Measurements from ENCODE around the gene ATP12A.

ATP12A gene

DNA sequence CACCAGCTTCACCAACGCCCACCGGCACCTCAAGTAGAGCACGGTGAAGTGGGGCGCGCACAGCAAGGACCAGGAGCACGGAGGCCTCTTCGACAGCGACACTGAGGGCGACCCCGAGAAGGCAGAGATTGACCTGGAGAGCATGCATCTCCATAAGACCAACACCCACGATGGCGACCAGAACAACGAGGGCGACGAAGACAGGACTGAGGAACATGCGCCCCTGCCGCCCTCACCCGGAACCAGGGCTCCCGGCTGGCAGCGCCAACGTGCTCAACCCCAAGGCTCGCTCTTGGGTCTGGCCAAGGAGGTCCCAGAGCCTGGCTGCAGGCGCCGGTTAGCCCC lies 65.3 kb downstream of the ATP12A start:
- Mint-ChIP-seq H3K4me3 (no peak overlapping the region), H3K4me1 (ENCODE audit: low read depth) (peaks cover 8% of the 10 kb centered on the region), H3K27me3 (peaks cover 25% of the 10 kb centered on the region), H3K27ac (peak overlapping the region; percentile 28), H3K36me3 (no peaks in the 10 kb centered on the region), H3K9me3 (ENCODE audit: low read depth) (no peaks in the 10 kb centered on the region)

DNA sequence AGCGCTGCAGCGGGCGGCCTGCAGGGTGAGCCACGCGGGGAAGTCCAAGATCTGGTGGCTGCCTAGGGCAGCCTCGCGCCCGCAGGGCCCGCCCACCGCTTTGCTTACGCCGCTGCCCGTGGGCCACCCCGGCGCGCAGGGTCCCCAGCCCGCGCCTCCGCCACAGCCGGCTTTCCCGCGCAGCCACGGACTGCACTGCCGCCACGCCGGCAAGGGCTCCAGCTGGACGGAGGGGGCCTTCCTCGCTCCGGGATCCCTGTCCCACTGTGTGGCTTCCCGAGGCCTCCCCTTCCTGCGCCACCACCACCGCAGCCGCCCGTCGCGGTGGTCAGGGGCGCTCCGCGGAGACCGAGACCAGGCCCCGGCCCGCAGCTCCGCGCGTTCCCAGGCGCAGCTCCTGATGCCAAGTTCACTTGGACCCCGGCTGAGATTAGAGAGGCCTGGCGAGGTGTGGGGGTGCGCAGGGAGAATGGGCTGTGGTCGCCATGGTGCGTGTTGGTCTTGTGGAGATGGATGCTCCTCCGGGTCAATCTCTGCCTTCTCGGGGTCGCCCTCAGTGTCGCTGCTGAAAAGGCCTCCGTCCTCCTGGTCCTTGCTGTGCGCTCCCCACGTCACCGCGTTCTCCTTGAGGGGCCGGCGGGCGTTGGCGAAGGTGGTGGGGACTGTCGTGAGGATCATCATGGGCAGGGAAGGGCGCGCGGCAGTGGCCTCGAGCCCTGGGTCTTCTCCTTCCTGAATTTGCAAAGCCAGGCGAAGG lies 65.8 kb downstream of the ATP12A start:
- peaks cover 25% of the 10 kb centered on the region for H3K27me3 Mint-ChIP-seq
- H3K4me1 Mint-ChIP-seq (ENCODE audit: low read depth): peaks cover 8% of the 10 kb centered on the region

DNA sequence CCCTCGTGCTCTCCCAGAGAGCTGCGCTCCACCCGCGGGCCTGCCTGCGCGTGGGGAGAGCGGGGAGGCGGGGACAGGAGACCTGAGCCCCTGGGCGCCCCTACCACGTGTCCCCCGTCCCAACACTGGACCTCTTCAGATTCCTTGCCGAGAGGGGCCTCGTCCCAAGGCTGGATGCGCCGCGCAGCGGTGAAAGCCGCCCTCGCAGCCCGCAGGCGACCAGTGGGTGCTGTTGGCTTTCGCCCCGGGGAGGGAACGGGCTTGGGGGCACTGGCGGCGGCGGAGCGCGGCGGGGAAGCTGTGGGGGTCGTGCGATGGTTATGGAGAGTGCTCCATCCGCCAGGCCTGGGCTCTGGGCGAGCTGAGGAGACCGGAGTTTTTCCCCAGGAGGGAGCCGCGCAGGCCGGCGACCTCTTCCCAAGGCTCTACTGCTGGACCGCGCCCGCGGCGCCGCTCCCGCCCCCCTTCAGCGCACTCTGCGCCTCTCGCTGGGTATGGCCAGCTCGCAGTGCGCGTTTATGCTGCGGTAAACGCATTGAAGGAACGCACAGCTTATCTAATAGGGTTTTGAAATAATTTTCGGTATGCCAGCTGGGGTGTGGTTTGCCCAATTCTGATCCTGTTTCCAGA lies 66.5 kb downstream of the ATP12A start:
- Mint-ChIP-seq H3K9me3 (ENCODE audit: low read depth) (no peaks in the 10 kb centered on the region), H3K27me3 (peaks cover 27% of the 10 kb centered on the region), H3K4me1 (ENCODE audit: low read depth) (peaks cover 8% of the 10 kb centered on the region), H3K4me3 (peak overlapping the region; percentile 77), H3K27ac (no peak overlapping the region), H3K36me3 (no peaks in the 10 kb centered on the region)

More for the DNA sequence above, 65.8 kb downstream of the ATP12A start:
- H3K9me3 Mint-ChIP-seq (ENCODE audit: low read depth): no peaks in the 10 kb centered on the region
- no peaks in the 10 kb centered on the region for H3K36me3 Mint-ChIP-seq
- H3K27ac Mint-ChIP-seq: no peak overlapping the region
- H3K4me3 Mint-ChIP-seq: no peak overlapping the region

DNA sequence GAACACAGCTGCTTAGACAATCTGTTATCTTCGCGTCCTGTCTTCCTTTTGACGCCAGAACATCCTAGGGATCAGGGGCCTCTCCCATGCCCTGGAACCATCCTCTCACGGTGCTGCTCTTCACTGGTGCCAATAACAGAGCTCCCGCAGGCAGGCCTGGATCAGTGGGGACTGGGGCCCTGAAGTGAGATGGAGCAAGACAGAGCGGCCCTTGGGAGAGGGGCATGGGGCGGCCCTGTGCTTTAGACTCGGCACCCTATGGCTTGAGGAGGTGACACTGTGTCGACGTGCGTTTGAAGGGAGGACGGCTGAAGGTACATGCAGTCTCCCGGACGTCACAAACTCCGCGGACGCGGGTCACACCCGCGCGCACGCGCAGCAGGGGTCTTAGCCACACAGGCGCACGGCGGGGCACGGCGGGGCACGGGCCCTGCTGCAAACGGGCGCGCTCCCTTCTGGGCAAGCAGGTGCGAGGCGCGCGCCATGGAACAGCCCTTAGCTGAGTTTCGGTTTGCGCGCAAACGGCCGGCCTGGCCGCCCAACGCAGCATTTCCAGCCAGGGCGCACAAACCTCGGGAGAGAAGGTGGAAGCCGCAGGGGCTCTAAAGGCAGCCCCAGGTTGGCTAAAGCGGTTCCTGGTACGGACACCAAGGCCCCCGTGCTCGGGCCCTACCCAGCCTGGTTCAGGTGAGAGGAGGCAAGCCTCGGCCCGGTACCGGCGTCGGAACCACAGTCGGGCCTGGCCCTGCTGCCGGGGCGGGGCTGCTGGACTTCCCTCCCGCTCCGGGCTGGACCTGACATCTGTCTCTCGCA lies 67.2 kb downstream of the ATP12A start:
- H3K36me3 Mint-ChIP-seq: no peaks in the 10 kb centered on the region
- peaks cover 8% of the 10 kb centered on the region for H3K4me1 Mint-ChIP-seq (ENCODE audit: low read depth)
- peaks cover 31% of the 10 kb centered on the region for H3K27me3 Mint-ChIP-seq
- H3K9me3 Mint-ChIP-seq (ENCODE audit: low read depth): no peaks in the 10 kb centered on the region
- no peak overlapping the region for H3K27ac Mint-ChIP-seq
- peak overlapping the region; percentile 77 for H3K4me3 Mint-ChIP-seq

DNA sequence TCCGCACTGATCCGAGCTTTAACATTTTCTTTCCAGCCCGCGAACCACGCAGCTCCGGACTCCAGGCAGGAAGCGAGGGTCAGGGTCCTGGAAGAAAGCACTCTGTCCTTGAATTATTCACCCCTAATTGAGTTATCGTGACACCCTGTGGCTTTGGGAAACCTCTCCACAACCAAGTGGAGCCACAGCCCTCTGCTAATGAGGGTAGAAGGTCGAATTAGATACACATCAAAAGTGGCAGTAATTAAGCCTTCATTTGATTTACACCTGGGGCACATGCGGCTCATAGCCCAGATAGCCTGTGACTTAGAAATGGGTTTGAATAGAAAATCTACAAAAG lies 67.8 kb downstream of the ATP12A start:
- Mint-ChIP-seq H3K27ac (no peak overlapping the region), H3K27me3 (peaks cover 31% of the 10 kb centered on the region), H3K36me3 (no peaks in the 10 kb centered on the region), H3K4me1 (ENCODE audit: low read depth) (peaks cover 8% of the 10 kb centered on the region), H3K9me3 (ENCODE audit: low read depth) (no peaks in the 10 kb centered on the region), H3K4me3 (peak overlapping the region; percentile 76)

DNA sequence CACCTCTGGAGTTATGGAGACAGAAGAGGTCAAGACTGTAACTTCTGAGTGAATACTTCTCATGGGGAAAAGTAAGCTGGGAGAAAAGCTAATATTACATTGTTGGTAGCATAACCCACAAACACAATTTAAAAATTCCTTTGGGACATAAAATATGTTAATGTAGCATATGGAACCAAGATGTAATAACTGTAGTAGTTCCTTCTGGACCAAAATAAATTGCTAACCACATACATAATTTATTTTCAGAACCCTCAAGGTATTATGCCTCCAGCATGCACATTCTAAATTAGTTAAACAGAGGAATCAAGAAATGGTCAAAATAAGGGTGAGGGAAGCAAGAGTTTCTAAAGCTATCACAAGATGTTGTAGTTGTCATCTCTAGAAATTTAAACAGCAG lies 79.0 kb downstream of the ATP12A start:
- no peaks in the 10 kb centered on the region for H3K36me3 Mint-ChIP-seq
- peaks cover 11% of the 10 kb centered on the region for H3K27me3 Mint-ChIP-seq
- H3K4me1 Mint-ChIP-seq (ENCODE audit: low read depth): no peaks in the 10 kb centered on the region
- H3K9me3 Mint-ChIP-seq (ENCODE audit: low read depth): no peaks in the 10 kb centered on the region
- H3K4me3 Mint-ChIP-seq: no peak overlapping the region
- no peak overlapping the region for H3K27ac Mint-ChIP-seq

Data from activated naive CD8-positive, alpha-beta T cell (primary cell).